D721Med (cell line): ENCODE results near the gene MAB21L2.
"Not testable (repeated sequence)": the region's sequence is repeated elsewhere in the genome, so short reads cannot be mapped to it uniquely, and the experiment has no call there.

Source experiments
- DNase-seq: peaks from one replicate; pipeline ENCODE4 v3.0.0; 2011; ENCODE audit warnings: low spot score; ENCODE audit not compliant: insufficient read length
- FAIRE-seq: peaks from 2 replicates; lab custom pipeline; 2011; peaks lifted over from hg19 to GRCh38; lab: Jason Lieb, UNC
- TF ChIP-seq, protein P1 (sequence below): IDR thresholded peaks from 2 replicates; pipeline ENCODE4 v1.5.1; 2012; ENCODE audit warnings: mild to moderate bottlenecking, control low read depth; ENCODE audit not compliant: insufficient read depth; ENCODE audit errors: missing control alignments

MAB21L2 gene

DNA sequence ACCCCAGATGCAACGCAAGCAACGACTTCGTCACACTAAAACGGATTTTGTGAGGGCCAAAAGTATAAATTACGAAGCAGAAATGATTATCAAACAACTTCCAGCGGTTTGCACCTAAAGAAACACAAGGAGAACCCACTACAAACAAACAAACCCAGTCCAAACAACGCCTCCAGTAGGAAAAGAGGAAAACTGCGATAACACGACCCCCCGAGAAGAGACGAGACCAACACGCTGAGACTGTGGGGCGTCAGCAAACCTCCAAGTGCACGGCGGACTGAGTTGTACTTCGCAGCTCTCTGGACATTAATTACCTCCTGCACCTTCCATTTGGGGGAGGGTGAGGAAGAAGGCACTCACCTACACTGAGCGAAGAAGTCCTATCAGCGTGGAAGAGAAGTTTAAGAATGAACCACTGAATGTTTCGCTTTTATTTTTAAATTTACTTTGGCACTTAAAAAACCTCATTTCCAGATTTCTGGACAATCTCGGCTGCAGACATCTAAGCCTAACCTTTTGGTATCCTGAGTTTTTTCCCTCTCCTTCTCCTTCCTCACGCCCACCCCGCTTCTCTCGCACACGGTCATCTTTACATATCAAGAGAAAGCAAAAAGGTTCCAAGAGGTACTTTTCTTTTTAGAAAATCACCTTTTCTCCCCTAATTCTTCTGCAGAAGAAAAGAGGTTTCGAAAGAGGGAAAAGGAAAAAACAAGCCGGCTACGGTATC lies at the start of gene MAB21L2:
MAB21L2 (plus strand) TSS at position 6 of the 727 bp plus-strand sequence. CDS start 879 bp downstream, outside the sequence.
- TF ChIP-seq, protein P1, sequence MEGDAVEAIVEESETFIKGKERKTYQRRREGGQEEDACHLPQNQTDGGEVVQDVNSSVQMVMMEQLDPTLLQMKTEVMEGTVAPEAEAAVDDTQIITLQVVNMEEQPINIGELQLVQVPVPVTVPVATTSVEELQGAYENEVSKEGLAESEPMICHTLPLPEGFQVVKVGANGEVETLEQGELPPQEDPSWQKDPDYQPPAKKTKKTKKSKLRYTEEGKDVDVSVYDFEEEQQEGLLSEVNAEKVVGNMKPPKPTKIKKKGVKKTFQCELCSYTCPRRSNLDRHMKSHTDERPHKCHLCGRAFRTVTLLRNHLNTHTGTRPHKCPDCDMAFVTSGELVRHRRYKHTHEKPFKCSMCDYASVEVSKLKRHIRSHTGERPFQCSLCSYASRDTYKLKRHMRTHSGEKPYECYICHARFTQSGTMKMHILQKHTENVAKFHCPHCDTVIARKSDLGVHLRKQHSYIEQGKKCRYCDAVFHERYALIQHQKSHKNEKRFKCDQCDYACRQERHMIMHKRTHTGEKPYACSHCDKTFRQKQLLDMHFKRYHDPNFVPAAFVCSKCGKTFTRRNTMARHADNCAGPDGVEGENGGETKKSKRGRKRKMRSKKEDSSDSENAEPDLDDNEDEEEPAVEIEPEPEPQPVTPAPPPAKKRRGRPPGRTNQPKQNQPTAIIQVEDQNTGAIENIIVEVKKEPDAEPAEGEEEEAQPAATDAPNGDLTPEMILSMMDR = no peak
- no peak for DNase-seq
- no peak for FAIRE-seq

DNA sequence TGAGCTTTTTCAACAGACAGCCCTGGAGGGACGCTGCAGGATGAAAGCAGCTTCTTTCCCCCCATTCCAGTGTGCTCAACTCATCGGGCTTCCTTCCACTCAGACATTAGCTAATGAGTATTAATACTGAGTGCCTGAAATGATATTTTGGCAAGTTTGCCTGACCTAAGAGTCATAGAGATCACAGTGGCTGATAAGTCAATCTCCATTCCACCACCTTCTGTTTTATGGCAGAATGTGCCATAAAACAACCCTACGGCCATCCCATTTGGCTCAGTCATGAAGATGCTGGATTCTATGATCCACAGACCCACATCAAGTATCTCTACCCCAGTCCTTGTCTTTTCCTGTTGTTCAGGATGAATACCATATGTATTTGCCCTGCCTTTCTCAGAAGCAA lies 48.3 kb upstream of the MAB21L2 start:
- DNase-seq = no peak
- TF ChIP-seq, protein P1 = no peak
- FAIRE-seq = no peak

DNA sequence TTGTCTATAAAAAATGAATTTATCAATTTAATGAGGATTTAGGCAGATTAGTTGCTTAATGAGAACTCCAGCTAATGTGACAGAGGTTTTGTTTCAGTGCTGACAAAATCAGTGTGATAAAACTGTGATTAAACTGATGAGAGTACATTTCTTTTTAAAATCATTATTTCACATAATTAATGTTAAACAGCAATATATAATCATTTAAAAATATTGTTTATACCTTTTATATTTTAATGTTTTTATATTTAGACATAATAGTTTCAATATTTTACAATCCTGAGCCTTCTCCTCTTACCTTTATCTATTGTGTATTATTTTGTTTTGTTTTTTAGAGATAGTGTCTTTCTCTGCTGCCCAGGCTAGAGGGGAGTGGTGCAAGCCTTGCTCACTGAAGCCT lies 47.1 kb upstream of the MAB21L2 start:
- TF ChIP-seq, protein P1 = no peak
- DNase-seq (no peak), FAIRE-seq (no peak)

DNA sequence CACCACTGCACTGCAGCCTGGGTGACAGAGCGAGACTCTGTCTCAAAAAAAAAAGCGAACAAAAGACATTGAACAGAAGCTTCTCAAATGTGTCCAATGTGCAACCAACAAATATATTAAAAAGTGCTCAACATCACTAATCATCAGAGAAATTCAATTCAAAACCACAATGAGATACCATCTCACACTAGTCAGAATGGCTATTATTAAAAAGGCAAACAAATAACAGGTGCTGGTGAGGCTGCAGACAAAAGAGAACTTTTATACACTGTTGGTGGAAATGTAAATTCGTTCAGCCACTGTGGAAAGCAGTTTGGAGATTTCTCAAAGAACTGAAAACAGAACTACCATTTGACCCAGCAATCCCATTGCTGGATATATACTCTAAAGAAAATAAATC lies 44.0 kb upstream of the MAB21L2 start:
- not testable (repeated sequence) for FAIRE-seq

DNA sequence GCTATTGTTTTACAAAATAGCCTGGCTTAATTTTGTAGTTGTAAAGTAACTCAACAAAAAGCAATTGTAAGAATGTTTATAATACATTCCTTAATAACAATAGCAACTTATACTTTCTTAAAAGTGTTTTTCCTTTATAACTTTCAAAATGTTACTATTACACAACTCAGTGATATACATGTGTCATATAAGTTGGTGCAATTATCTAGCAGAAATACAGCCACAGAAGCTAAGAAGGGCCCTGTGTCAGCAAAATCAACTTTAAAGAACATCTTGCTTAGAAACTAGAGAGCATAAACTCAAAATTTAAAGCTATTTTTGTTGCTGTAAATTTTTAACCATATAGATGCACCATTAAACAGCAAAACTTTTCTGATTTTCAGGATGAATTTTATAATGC lies 41.4 kb upstream of the MAB21L2 start:
- DNase-seq (no peak), FAIRE-seq (no peak)
- TF ChIP-seq, protein P1 = no peak

More for the DNA sequence above, 44.0 kb upstream of the MAB21L2 start:
- not testable (repeated sequence) for DNase-seq

DNA sequence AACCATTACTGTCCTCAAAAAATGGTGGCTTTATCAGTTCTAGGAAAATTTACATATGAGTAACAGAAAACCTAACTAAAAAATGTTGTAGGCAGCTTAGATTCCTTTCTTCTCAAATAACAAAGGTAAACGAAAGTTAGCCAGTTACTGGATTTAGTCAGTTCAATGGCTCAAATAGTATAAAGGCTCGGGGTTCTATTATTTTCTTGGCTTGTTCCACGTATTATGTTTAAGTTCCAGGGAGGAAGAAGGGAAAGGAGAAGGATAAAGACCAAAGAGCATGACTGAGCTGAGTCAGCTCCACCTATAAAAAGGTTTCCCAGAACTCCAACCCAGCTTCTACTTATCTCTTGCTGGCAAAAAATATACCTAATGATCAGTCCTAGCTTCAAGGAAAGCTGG lies 41.0 kb upstream of the MAB21L2 start:
- no peak for FAIRE-seq
- no peak for DNase-seq
- TF ChIP-seq, protein P1 = no peak

DNA sequence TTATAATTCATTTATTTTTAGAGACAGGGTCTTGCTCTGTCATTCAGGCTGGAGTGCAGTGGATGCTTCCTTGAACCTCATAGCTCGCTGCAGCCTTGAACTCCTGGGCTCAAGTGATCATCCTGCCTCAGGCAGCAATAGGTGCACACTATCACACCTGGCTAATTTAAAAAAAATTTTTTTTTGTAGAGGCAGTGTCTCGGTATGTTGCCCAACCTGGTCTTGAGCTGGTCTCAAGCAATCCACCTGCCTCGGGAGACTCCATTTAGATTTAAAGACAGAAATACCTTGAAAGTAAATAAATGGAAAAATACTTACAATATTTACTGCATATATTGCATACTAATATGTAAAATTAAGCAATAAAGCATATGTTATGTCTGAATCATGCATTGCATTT lies 40.3 kb upstream of the MAB21L2 start:
- DNase-seq (no peak), FAIRE-seq (no peak)
- TF ChIP-seq, protein P1 = no peak
